HG02610 (cell line): ENCODE results near the gene ATP5MC3.

Experiments used
- ATAC-seq: cut with Tn5 transposase; IDR thresholded peaks from one replicate; pipeline ENCODE4 v1.9.1; 2021; ENCODE audit warnings: mild to moderate bottlenecking, moderate library complexity; ENCODE audit not compliant: unreplicated experiment

ATP5MC3 gene

DNA sequence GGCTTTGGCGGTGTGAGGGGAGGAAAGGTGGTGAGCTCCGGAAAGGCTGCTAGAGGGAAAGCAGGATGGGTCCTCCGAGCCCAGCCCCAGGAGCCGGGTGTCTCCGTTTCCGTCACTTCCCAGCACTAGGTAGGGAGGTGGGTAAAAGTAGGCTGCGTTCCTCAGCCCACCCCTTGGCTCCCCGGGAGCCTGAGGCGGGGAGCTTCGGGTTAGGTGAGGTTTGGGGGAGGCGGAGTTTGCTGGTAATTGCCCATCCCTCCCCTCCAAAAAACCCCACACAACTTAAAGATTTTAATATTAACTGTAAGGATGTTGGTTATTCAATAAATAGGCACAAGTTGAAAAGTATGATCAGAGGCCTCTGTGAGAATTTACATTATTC, 13.0 kb downstream of the ATP5MC3 start:
- peak; percentile 20 for ATAC-seq

DNA sequence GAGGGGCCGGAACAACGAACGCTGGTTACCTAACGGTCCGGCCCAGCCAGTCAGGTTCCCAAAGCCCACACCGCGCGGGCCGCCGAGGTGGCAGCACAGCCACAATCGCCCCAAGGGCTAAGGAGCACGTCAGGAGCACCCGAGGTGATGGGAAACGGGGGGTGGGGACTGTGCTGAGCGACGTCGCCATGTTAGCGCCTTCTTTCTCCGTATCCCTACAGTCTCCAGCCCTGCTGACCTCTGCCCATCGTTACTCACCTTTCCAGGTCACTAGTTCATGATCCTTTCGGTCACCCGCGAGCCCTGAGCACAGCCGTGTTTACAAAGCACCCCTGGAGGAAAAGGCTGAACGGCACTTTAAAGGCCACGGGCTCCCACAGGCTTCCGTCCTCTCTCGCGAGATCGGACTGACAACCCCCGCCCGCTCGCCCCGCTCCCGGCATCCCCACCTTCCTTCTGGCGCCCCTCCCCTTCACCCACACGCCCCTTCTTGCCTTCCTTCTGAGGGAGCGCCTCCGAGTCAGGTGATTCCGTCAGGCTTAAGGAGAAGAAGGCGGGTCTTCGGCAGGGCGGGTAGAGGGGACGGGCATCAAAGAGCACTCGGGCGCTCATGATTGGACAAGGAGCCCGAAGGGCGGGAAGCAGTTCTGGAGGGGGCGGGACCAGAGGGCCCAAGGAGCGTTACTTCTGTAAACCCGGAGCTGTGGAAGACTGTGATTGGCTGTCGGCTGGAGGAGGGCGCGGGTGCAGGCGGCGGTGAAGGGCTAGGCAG, 13.5 kb downstream of the ATP5MC3 start, which contains the start of gene ATF2:
ATF2 (minus strand) TSS at position 412 of the 772 bp plus-strand sequence. CDS start 31,760 bp downstream, outside the sequence.
- ATAC-seq = peak; percentile 97

DNA sequence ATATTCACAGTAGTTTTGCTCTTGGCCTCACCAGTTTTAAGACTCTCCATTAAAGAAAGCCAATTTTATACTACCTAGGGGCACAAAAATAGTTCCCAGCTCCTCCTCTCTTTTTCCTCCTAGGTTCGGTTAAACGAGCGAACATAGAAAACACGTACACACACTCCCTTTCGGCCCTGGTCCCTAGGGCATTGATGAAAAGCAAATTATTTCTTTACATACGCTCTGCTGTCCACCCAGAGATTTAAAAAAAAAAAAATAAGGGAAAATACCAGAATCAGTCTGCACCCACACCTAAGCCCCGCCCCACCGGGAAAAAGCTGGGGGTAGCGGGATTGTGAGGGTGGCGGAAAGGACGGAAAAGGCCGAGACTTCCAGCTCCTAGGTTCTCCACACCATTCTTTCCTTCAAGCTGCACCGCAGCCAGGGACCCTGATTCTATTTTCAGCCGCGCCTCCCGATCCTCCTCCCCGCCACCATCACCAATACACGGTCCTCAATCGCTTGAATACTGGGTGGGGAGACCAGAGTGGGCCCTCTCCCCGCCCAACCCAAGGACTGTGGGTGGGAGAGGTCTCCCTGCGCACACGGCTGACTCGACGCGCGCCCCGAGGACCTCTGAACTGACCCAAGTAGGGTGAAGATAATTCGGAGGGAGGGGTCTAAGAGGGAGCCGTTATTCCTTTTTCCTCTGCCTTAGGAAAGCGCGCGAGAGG, 14.3 kb downstream of the ATP5MC3 start:
- no peak for ATAC-seq

DNA sequence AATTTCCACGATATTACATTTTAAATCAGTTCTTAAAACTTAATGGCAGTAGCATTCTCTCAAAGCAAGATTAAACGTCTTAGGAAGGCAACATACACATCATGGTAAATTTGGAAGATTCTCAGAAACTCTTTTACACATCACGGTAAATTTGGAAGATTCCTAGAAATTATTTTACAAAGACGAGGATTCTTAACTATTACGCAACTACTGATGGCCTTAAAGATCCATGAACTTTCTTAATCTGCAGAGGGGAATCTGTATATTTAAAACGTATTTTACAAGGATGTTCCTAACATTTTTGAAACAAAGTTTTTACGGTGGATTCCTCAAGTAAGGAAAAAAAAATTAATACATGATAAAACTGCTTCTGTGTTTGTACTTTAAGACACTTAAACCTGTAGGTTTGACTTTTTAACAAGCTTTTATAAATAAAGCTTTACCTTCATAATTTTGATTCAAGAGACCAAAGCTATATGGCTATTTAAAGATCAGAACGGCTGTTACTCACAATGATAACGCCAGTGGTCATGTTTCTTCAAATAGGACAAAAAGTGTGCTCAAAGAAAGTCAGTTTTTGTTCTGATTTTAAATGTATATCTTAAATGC, 15.2 kb downstream of the ATP5MC3 start:
- ATAC-seq = no peak

DNA sequence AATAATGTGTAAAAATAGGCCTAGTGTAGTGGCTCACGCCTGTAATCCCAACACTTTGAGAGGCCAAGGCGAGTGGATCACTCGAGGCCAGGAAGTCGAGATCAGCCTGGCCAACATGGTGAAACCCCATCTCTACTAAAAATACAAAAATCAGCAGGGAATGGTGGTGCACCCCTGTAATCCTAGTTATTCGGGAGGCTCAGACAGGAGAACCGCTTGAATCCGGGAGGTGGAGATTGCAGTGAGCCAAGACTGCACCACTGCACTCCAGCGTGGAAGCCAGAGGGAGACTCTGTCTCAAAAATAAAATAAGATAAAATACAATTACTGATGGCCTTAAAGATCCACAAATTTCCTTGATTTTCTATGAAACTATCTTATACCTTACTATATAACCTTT, 17.3 kb downstream of the ATP5MC3 start:
- no peak for ATAC-seq

DNA sequence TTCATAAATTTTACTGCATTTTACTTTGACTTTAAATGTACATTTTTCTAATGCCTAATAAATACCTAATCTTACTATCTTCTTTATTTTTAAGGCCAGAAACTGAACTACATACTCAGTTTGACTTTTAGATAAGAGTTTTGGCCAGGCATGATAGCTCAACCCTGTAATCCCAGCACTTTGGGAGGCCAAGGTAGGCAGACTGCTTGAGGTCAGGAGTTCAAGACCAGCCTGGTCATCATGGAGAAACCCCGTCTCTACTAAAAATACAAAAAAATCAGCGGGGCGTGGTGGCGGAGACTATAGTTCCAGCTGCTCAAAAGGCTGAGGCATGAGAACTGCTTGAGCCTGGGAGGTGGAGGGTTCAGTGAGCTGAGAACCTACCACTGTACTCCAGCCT, 22.6 kb downstream of the ATP5MC3 start:
- ATAC-seq = no peak

DNA sequence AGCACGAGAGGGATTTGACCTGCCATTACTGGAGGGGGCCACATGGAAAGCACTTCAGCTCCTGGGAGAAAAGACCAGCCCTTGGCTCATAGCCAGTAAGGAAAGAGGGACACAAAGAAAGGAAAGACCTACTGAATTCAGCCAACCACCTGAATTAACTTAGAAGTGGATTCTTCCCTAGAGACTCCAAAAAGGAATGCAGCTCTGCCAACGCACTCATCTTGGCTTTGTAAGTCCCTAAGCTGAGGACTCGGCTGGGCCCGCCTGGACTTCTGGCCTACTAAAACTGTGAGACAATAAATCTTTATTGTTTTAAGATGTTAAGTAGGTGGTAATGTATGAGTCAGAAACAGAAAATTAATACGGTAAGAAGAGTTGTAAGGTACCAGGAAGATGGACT, 25.0 kb downstream of the ATP5MC3 start:
- no peak for ATAC-seq

DNA sequence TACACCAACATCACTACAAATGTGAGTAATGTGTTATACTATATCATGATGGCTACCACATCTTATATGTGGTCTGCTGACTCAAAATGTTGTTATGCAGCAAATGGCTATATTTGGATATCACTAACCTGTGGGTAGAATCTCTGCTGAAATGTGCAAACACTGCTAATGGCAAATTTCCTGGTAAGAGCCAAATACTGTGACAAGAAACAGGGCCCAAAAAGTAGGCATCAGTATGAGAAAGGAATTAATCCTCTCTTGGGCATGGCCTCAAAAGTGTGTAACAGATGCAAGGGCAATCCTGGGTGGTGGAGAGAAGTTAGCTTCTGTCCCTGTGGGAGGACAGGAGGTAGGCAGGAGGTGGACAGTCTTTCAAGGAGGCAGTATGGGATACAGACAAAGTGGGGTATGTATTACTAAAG, 26.8 kb downstream of the ATP5MC3 start:
- peak; percentile 90 for ATAC-seq

DNA sequence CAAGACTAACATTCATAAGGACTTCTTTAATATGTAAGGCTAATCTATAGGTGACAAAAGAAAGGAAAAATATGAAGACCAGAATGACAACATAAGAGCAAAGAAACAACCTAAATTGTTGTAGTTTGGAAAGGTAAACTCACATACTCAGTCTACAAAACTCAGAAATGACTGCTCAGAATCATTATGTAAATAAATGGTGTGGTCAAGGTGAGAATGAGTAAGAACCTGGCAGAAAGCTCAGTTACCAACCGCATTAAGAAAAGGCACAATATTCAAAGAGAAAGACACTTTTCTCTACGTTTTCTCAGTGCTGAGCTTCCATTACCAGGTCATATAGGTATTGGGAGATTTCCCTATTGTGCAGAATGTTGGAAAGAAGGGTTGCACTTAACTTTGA, 29.3 kb downstream of the ATP5MC3 start:
- peak; percentile 81 for ATAC-seq

DNA sequence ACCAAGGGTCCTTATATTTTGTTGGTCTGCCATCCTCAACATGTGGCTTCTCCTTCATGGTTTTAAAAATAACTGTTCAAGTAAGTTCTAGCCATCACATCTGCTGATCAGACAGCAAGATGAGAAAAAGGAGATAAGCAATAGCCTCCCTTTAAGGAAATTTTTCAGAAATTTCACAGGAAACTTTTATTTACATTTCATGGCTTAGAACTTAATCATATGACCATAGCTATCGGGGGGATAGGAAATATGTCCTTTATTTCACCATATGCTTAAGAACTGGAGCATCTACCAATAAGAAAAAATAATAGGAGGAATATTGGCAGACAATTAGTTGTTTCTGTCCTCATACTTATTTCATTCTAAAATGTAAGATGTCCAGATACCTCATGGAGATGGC, 29.7 kb downstream of the ATP5MC3 start:
- ATAC-seq = peak; percentile 1

DNA sequence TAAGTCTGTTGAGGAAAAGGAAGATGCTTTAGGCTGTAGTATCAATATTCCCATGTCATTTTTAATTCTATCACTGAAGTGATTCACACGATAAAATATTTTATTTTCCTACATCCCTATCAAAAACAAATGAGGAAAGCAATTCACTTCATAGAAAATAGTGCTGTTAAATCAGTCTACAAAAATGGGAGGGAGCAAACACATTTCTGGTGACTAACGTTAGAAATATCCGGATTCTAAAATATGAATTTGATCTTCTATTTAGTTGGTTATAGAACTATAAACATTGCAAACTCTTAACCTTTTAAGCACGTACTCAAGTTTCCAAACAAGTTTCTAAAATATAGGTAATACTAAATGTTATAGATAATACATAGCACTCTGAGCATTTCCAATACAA, 34.3 kb downstream of the ATP5MC3 start:
- no peak for ATAC-seq

DNA sequence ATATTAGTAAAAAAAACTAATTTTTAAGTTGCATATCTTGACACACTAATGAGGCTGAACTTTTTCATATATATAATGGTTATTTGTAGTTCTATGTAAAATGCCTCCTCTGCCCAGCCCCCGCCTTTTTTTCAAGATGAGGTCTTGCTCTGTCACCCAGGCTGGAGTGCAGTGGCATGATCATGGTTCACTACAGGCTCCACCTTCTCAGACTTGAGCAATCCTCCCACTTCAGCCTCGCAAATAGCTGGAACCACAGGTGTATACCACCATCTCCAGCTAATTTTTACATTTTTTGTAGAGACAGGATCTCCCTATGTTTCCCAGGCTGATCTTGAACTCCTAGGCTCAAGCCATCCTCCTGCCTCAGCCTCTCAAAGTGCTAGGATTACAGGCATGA, 37.8 kb downstream of the ATP5MC3 start:
- no peak for ATAC-seq

DNA sequence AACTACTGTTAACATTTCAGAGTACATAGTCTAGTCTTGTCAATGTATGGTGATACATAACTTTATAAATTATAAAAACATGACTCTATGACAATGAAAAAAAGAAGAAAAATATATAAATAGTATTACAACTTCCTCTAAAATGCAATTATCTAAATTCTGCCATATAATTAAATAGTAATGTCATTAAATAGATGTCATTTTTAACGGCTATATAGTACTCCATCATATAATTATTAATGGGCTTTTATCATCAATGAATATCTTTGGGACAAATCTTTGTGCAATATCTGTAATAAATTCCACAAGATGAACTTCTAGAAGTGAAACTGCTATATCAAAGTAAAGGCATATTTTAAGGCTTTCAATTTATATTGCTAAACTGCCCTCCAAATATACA, 38.3 kb downstream of the ATP5MC3 start:
- ATAC-seq = no peak

DNA sequence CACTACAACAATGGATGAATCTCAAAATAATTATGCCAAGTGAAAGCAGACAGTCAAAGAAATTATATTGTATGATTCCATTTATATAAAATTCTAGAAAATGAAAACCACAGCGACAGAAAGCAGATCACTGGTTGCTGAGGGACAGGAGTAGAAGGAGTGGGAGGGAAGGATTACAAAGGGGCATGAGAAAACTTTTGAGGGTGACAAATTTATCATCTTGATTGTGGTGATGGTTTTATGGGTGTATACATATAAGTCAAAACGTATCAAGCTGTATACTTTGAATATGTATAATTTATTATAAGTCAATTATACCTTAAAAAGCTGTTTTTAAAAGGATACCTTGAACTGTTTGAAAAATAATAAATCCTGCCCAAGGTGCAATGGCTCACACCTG, 41.2 kb downstream of the ATP5MC3 start:
- ATAC-seq = no peak

DNA sequence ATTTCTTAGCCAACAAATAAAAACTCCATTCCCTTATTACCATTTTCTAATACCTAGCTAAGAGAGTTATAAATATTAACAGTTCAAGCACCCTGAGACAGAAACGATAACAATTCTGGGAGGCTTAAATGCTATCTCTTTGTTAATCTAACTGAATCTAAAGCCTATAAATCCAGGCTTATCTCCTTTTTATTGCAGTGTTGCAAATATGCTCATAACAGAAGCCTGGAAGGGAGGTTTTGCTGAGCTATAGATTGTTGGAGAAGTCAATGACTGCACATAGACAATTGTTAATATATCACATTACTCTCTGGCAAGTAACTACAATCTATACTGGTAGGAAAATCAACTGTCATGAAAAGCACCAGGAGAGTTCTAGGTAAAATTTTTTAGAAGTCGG, 43.7 kb downstream of the ATP5MC3 start:
- ATAC-seq = no peak

DNA sequence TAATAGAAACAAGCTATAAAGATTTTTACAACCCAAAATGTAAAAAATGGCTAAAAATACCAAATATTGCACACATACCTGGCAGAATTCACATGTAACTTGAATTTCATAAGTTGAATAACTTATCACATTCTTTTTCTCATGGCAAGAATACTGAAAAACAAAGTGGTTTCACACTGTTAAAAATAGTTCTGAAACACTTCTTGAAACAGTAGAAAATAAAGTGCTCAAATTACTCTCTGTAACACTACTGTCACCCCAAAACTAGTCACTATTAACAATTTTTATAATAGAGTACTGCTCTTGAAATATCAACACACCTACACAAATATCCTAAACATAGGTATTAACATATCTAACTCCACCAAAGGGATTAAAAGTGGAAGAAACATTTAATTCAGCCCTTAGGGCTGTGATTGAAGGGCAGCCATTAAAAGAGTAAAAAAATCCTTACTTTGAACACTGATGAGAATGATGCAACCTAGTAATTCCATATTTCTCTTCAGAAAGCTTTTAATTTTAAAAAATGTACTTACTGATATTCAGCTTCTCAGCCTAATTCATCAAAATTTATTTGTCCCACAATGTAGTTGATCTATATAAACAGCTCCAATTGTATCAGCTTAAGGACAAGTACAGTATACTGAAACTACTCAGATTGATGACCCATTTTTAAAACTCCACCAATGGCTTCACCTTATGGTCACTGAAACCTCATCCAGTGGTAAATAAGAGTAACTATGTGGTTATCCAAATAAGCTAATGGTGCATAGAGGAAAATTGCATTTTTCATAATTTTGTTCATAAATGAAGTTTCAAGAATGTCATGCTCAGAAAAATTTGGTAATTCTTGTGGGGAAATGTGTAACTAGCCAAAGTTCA, 44.9 kb downstream of the ATP5MC3 start:
- peak; percentile 70 for ATAC-seq

DNA sequence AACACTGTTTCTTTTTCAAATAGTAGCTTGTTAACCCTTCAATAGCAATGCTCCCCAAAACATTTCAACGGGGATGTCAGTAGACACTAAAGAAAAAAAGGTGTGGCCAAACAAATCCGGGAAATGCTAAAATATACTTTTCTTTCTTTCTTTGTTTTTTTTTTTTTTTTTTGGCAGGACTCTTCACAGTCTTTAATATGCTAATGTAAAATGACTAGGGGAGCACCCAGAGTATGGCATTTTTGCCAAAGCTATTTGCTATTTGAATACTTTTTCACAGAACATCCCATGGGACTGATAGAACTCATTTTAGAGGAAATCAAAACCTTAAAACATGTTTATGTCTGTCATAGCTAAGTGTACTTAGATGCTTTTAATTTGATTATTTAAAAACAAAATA, 45.6 kb downstream of the ATP5MC3 start:
- no peak for ATAC-seq

DNA sequence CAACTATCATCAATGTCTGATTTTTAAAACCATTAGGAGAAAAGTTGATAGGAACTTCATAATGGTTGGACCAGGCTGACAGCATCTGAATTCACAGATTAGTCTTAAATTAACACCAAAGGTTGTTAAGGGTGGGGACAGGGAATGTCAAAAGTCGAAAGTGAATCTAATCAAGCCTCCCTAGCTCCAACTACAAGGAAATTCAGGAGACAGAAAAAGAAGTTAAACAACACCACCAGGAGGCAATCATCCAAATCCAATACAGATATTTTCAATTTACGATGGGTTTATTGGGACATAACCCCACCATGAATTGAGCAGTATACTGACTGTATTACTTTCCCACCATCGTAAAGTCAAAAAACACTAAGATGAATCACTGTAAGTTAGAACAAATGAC, 46.3 kb downstream of the ATP5MC3 start:
- ATAC-seq = no peak

DNA sequence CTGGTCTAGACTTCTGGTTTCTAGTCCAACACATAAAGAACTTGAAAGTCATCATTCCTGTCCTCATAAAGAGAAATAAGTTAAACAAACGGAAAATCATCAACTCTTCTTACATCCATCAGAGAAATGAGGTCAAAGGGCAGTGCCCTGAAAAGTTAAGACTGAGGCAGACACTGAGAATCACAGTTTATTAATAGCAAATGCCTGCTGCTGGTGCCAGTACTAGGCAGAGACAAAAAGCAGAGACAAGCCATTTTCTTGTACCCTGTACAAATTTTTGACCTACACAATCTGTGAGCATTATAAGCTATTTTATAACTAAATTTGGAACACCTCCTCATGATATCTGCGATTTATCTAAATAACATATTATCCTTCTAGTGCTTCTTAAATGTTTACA, 50.3 kb downstream of the ATP5MC3 start:
- ATAC-seq = no peak

DNA sequence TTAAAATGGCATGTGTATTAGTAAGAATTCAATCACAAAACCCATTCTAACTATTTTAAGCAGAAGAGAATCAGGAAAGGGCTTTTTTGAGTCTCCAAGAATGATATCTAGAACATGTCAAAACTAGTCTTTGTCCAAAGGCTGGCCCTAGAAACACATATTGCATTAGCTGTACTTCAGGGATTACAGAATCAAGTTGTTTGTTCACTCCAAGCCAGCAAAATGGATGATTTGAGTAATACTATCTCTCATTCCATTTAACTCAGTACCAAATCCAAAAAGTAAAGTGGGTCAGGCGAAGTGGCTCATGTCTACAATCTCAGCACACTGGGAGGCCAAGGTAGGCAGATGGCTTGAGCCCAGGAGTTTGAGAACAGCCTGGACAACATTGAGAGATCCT, 54.8 kb downstream of the ATP5MC3 start:
- ATAC-seq = no peak
